Non-pigmented ciliary epithelial cell (primary cell): ENCODE measurements around the gene KCNJ12.
"Not testable (repeated sequence)": the region's sequence is repeated elsewhere in the genome, so short reads cannot be mapped to it uniquely, and the experiment has no call there.

Source experiments
- DNase-seq: peaks from one replicate; pipeline ENCODE4 v3.0.0-alpha.2; 2010; ENCODE audit warnings: low read depth

Gene KCNJ12

DNA sequence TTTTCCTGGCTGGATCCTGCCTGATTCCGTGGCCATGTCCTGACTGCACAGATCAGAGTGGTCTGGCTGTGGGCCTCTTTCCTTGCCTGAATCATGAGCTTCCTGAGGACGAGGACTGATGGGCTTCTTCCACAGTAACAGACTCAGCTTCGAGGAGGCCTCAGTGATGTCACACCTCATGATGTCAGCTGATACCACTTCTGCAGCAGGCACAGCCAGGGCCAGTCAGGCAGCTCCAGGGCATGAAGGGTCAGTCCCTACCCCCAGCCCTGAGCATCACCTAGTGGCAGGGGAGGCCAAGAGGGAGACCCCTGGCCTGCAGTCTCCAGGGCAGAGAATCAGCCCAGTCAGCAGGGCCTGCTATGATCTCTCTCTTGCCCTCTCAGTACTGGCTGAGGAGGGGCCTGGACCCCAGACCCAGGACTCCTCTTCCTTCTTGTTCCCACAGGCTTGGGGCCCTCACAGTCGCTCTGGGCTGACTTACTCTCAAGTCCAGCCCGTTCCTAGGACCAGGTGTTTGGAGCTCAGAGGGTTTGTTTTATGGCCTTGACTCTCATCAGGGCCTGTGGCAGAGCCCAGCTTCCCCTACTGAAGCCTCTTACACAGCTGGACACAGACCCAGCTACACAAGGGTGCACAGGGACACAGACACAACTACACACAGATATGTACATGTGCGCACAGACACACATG lies 26.7 kb upstream of the KCNJ12 start:
- not testable (repeated sequence) for DNase-seq

- DNase-seq: not testable (repeated sequence)
Measured at GRCh38 chr17:21350495-21350894, 25.7 kb upstream of the KCNJ12 start.

- DNase-seq: no peak
Measured at GRCh38 chr17:21351366-21352065, 24.6 kb upstream of the KCNJ12 start.

- DNase-seq: no peak
Measured at GRCh38 chr17:21352221-21352980, 23.8 kb upstream of the KCNJ12 start.

GRCh38 chr17:21352981-21353265 lies 23.2 kb upstream of the KCNJ12 start:
- no peak for DNase-seq

GRCh38 chr17:21353326-21354010 lies 22.7 kb upstream of the KCNJ12 start:
- no peak for DNase-seq

GRCh38 chr17:21354796-21355385 lies 21.3 kb upstream of the KCNJ12 start:
- DNase-seq: no peak

DNA sequence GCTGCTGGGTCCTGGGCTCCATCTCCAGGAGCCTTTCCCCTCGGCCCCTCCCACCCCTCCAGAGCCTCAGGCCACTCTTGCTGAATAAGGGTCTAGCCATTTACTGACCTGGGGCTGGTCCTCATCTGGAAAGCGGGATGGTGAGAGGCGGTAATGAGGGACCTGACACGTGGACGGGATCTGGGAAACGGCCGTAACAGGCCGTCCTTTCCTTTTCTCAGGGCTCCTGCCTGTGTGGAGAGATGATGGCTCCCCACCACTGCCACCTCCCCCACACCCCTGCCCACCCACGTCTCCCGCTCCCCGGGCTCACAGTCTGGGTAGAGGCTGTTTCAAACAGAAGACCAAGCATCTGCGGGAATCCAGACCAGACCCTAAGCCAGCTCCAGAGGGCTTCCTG lies 20.6 kb upstream of the KCNJ12 start:
- DNase-seq: no peak

DNA sequence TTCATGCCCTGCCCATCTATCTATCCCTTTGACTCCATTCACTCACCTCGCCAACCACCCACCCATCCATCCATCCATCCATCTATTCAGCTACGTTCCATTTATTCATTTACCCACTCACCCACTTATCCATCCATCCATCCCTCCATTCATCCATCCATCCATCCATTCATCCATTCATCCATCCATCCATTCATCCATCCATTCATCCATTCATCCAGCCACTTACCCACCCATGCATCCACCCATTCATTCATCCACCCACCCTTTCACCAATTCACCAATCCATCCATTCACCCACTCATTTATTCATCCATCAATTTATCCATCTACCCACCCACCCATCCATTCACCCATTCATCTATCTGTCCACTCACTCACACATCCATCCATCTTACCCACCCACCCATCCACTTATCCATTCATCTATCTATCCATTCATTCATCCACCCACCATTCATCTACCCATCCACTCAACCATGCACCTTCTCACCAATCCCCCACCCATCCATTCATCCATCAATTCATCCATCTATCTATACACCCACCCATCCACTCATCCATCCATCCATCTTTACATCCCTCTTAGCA lies 19.5 kb upstream of the KCNJ12 start:
- no peak for DNase-seq

- DNase-seq: no peak
Measured at GRCh38 chr17:21357281-21357680, 18.9 kb upstream of the KCNJ12 start.

GRCh38 chr17:21357696-21358656 lies 18.2 kb upstream of the KCNJ12 start:
- DNase-seq: no peak

GRCh38 chr17:21358682-21359482 lies 17.3 kb upstream of the KCNJ12 start:
- no peak for DNase-seq

DNA sequence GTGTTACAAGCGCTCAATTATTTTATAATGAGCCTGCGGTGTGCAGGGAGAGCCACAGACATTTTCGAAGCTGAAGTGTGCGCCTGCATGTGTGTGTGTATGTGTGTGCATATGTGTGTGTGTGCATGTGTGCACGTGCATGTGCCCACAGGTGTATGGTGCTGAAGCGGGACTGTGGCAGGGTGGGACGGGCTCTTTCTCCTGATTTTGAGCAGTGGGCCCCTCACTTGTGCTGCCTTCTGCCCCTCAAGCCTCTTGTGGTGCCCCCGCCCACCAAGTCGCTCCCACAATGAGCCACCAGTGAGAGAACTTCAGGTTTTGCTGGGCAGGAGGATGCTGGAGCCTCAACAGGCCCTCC lies 16.7 kb upstream of the KCNJ12 start:
- DNase-seq: no peak

DNA sequence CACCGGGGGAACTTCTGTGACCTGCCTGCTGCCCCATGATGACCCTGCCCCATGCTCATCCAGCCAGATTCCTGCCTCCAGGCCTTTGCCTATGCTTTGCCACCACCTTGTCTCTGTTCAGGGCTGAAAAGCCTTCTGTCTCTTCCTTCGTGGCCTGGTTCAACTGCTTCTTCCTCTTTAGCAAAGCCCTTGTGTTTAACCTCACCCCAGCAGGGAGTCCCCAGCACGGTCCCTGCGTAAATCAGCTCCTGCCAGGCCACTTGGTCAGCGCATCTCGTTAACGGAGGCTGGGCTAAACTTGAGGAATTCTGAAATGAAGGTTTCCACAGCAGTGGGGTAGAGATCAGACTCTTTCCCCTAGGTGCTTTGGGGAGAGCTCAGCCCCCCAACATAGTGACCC lies 16.1 kb upstream of the KCNJ12 start:
- DNase-seq: no peak

DNA sequence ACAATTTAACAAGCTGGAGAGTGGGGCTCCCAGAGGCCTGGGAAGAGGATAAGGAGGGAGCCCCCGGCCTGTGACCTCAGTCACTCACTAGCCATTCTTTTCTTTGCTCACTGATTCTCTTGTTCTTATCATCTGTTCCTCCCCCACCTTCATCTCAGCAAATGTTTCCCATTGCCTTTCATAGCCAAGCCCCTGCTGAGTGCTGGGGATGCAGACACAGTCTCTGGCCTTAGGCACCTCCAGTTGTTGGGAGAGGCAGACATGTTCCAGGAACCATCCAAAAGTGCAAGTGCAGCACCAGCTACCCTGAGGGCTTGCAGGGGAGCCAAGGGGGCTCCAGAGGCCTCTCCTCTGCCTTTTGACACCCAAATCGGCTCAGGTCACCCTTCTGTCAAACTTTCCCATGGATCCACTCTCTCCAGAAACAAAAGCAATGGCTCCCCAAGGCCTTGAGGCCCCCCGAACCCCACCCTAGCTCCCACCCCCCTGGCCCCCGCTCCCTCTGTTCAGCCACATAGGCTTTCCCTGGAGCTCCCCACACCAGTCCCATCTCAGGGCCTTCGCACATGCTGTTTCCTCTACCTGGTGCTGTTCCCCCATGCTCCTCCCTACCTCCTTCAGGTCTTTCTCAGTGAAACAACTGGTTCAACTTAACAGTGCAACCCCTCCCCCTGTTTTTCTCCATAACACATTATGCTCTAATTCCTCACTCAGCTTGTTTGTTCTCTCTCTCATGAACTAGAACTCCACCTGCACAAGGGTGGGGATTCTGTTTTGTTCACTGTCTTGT lies 14.9 kb upstream of the KCNJ12 start:
- no peak for DNase-seq

DNA sequence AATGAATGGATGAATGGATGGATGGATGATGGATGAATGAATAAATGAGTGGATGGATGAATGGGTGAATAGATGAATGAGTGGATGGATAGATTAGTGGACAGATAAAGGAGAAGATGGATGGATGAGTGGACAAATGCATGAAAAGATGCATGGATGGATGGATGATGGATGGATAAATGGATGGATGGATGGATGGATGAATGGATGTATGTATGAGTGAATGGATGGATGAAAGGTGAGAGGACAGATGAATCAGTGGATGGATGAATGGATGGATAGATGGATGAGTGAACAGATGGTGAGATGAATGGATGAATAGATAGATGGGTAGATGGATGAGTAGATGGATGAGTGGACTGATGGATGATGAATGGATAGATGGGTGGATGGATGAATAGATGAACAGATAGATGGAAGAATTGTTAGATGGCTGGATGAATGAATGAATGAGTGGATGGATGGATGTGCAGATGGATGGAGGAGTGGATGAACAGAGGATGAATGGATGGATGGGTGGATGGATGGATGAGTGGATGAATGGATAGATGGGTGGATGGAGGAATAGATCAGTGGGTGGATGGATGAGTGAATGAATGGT lies 13.7 kb upstream of the KCNJ12 start:
- no peak for DNase-seq

- no peak for DNase-seq
Measured at GRCh38 chr17:21363776-21364642, 12.1 kb upstream of the KCNJ12 start.

DNA sequence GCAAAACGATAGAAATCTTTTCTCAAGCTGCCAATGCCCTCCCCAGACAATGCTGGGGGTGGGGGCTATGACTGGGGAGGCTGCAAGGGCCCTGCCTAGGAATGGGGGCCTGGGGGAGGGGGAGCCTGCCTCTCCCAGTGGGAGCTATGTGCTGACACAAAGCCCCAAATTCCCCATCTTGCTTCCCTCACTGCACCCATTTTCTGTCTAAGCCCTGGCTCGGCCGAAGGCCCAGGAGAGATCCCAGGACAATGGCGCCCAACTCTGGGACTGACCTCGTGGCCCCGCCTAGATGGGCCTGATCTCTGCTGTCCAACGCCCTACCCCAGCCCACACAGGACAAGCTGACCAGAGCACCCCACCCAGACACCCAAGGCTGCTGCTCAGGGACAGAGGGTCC lies 11.1 kb upstream of the KCNJ12 start:
- DNase-seq: no peak
